HCT116 (cell line): Measurements from ENCODE around the gene GYG1. TPM values are rescaled to one million over a fixed set of nuclear protein-coding genes. Genes with fewer than 3 reads are reported as not detected.
A peak's percentile ranks its signal among the peaks of the same experiment; 100 is the strongest.

ENCODE experiments used
- ATAC-seq: fragments of 200-7000 bp; cut with Tn5 transposase; 2 replicates; pipeline ENCODE4 v1.9.1; 2020; ENCODE audit warnings: mild to moderate bottlenecking, moderate library complexity
- BruUV-seq: library from RNA; stranded (reverse); fragments of 400-500 nt; replicated peaks from 2 replicates; lab custom pipeline; 2021; lab: Mats Ljungman, UMichigan
- CTCF ChIA-PET: fragments of 300-600 bp; sonication (Branson Sonifier 250); formaldehyde crosslinking; loops from one replicate; lab custom pipeline; 2021; ENCODE audit warnings: antibody characterized with exemption; lab: Charles Lee
- POLR2A ChIA-PET: fragments of 300-600, 350-600 bp; sonication (Branson Sonifier 250); formaldehyde crosslinking; loops from one replicate; lab custom pipeline; 2021; ENCODE audit warnings: antibody characterized with exemption; lab: Charles Lee
- RAD21 ChIA-PET, 2 experiments: fragments of 300-600 bp; sonication (Branson Sonifier 250); formaldehyde crosslinking; loops; one replicate each; lab custom pipeline; 2023; ENCODE audit warnings: low total read pairs in 2 of 2; ENCODE audit not compliant: uncharacterized antibody in 2 of 2, unreplicated experiment in 2 of 2, low non-redundant PET in 1 of 2; lab: Charles Lee
- DNase-seq: peaks from one replicate; pipeline ENCODE4 v3.0.0-alpha.2; 2010; ENCODE audit warnings: low read depth, low spot score
- H2AFZ ChIP-seq: fragments of 200-600 bp; shearing (Covaris generic), sonication (generic); 2 replicates; pipeline ENCODE4 v1.6.1; 2017; ENCODE audit warnings: low read depth, mixed run types, mixed read lengths, antibody characterized with exemption, low read length; ENCODE audit not compliant: poor library complexity, severe bottlenecking
- H3K27ac ChIP-seq: 2 replicates; pipeline ENCODE4 v1.5.1; 2012; ENCODE audit warnings: low read depth, low read length
- H3K27me3 ChIP-seq: fragments of 200-600 bp; sonication (generic); 2 replicates; pipeline ENCODE4 v1.6.1; 2016; ENCODE audit warnings: mixed run types, low read length, mixed read lengths; ENCODE audit not compliant: insufficient read depth
- H3K36me3 ChIP-seq, 2 experiments: fragments of 200-500 bp in 1 of 2; fragments of 200-600 bp in 1 of 2; sonication (Bioruptor generic) in 1 of 2; sonication (generic) in 1 of 2; 2 replicates each; pipeline versions ENCODE4 v1.5.1 to v1.6.1; 2014 to 2016; ENCODE audit warnings: low read length in 2 of 2, inconsistent platforms in 1 of 2, mixed read lengths in 1 of 2, mixed run types in 1 of 2; ENCODE audit not compliant: insufficient read depth in 2 of 2, control insufficient read depth in 1 of 2
- H3K4me1 ChIP-seq, 2 experiments: fragments of 200-600 bp in 1 of 2; sonication (generic) in 1 of 2; 2 replicates each; pipeline versions ENCODE4 v1.5.1 to v1.6.1; 2012 to 2017; ENCODE audit warnings: low read length in 2 of 2, inconsistent platforms in 1 of 2, mild to moderate bottlenecking in 1 of 2, mixed read lengths in 1 of 2, mixed run types in 1 of 2, moderate library complexity in 1 of 2; ENCODE audit not compliant: insufficient read depth in 2 of 2, control insufficient read depth in 1 of 2
- H3K4me2 ChIP-seq: fragments of 200-600 bp; sonication (generic); 2 replicates; pipeline ENCODE4 v1.6.1; 2017; ENCODE audit warnings: mixed run types, low read length, mixed read lengths
- H3K4me3 ChIP-seq, 2 experiments: fragments of 200-600 bp in 1 of 2; sonication (generic) in 1 of 2; replicated peaks in 1 of 2; 2 replicates each; pipeline ENCODE4 v1.5.1; 2011 to 2016; ENCODE audit warnings: low read length in 2 of 2, control low read depth in 1 of 2, low read depth in 1 of 2, mild to moderate bottlenecking in 1 of 2, mixed read lengths in 1 of 2, mixed run types in 1 of 2
- H3K79me2 ChIP-seq: fragments of 200-600 bp; sonication (generic); 2 replicates; pipeline ENCODE4 v1.6.1; 2017; ENCODE audit warnings: mild to moderate bottlenecking, mixed run types, low read length, moderate library complexity, mixed read lengths; ENCODE audit not compliant: insufficient read depth
- H3K9ac ChIP-seq: fragments of 200-600 bp; sonication (generic); 2 replicates; pipeline ENCODE4 v1.6.1; 2016; ENCODE audit warnings: low read length, mixed read lengths
- H3K9me2 ChIP-seq: fragments of 200-600 bp; sonication (generic), shearing (Covaris generic); 2 replicates; pipeline ENCODE4 v1.6.1; 2017; ENCODE audit warnings: mixed run types, mild to moderate bottlenecking, moderate library complexity; ENCODE audit not compliant: insufficient read depth
- H3K9me3 ChIP-seq, 2 experiments: fragments of 200-500 bp in 1 of 2; fragments of 200-600 bp in 1 of 2; sonication (Bioruptor generic) in 1 of 2; sonication (generic) in 1 of 2; 2 replicates each; pipeline ENCODE4 v1.6.1; 2014 to 2017; ENCODE audit warnings: low read length in 2 of 2, mixed read lengths in 2 of 2, inconsistent platforms in 1 of 2, low read depth in 1 of 2, mild to moderate bottlenecking in 1 of 2, mixed run types in 1 of 2, moderate library complexity in 1 of 2; ENCODE audit not compliant: control insufficient read depth in 1 of 2, insufficient read depth in 1 of 2
- H4K20me1 ChIP-seq: fragments of 200-600 bp; sonication (generic), shearing (Covaris generic); 2 replicates; pipeline ENCODE4 v1.6.1; 2017; ENCODE audit warnings: mixed run types, mild to moderate bottlenecking, moderate library complexity; ENCODE audit not compliant: insufficient read depth
- CBX3 ChIP-seq: IDR thresholded peaks from 2 replicates; pipeline ENCODE4 v1.6.1; 2012; ENCODE audit warnings: low read depth
- EZH2 ChIP-seq: fragments of 200-600 bp; sonication (generic); IDR thresholded peaks from 2 replicates; pipeline ENCODE4 v1.6.1; 2017; ENCODE audit warnings: antibody characterized with exemption, mixed run types
- POLR2A ChIP-seq: IDR thresholded peaks from 2 replicates; pipeline ENCODE4 v1.7.0; 2011; ENCODE audit warnings: borderline replicate concordance; ENCODE audit not compliant: insufficient read depth, insufficient read length; ENCODE audit errors: extremely low read depth
- SP1 ChIP-seq: IDR thresholded peaks from 2 replicates; pipeline ENCODE4 v1.6.1; 2012; ENCODE audit warnings: low read depth
- SRF ChIP-seq: IDR thresholded peaks from 2 replicates; pipeline ENCODE4 v1.6.1; 2012; ENCODE audit warnings: low read depth
- ZFX ChIP-seq: fragments of 450-650 bp; IDR thresholded peaks from 2 replicates; pipeline ENCODE4 v1.6.1; 2017
- ZNF274 ChIP-seq: fragments of 200-500 bp; sonication (Bioruptor generic); IDR thresholded peaks from 2 replicates; pipeline ENCODE4 v1.6.1; 2014; ENCODE audit warnings: mild to moderate bottlenecking, low read depth, low read length, inconsistent platforms
- intact Hi-C: fragments of 100-400 bp; cut with micrococcal nuclease; formaldehyde crosslinking; loops from 2 replicates; pipeline ENCODE4 v1.10.0; 2022
- total RNA-seq: library from RNA; stranded (reverse); gene quantifications from one replicate; pipeline ENCODE4 v1.2.1, GENCODE V29; 2021; ENCODE audit not compliant: unreplicated experiment
- TF ChIP-seq, protein P1 (sequence below): IDR thresholded peaks from 2 replicates; pipeline ENCODE4 v1.6.1; 2012
- TF ChIP-seq, protein P2 (sequence below): IDR thresholded peaks from 2 replicates; pipeline ENCODE4 v1.6.1; 2012; ENCODE audit warnings: low read depth
- TF ChIP-seq, protein P3 (sequence below): IDR thresholded peaks from 2 replicates; pipeline ENCODE4 v1.6.1; 2011; ENCODE audit warnings: mild to moderate bottlenecking, low read length, moderate library complexity; ENCODE audit not compliant: insufficient replicate concordance; ENCODE audit errors: extremely low read depth

GYG1 gene
- total RNA-seq, 1 experiment from 2014 or later = 28.9 TPM

DNA sequence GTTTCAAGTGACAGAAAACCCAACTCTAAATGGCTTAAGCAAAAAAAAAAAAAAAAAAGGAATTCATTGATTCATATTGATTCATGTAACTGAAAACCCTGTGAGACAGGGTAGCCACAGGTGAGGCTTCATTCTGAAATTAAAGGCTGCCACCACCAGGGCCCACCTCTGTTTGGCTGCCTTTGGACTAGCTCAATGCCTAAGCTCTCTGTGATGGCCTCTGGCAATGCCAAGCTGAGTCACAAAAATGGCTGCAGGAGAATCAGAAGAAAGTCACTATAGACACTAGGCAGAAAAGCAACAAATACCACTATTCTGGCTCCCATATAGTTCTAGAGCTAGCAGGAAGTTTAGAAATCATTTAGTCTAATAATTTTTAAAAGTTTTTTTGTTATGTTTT, 38.2 kb upstream of the GYG1 start:
- Histone ChIP-seq H3K27ac (no peak overlapping the region), H3K4me3 (no peak overlapping the region), H3K9me3 (no peaks in the 10 kb centered on the region), H3K4me2 (no peak overlapping the region), H3K27me3 (no peaks in the 10 kb centered on the region), H3K9me2 (no peaks in the 10 kb centered on the region), H3K9ac (no peak overlapping the region), H2AFZ (no peak overlapping the region), H3K79me2 (no peaks in the 10 kb centered on the region), H4K20me1 (no peaks in the 10 kb centered on the region), H3K4me1 (peaks cover 0 to 5% of the 10 kb centered on the region in 2 experiments; a peak in 1 of 4 replicates), H3K36me3 (no peaks in the 10 kb centered on the region)
- TF ChIP-seq, protein P1, sequence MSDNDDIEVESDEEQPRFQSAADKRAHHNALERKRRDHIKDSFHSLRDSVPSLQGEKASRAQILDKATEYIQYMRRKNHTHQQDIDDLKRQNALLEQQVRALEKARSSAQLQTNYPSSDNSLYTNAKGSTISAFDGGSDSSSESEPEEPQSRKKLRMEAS = no peak
- TF ChIP-seq POLR2A (no peak), EZH2 (no peak), ZFX (no peak), ZNF274 (no peak), SRF (no peak), SP1 (no peak), CBX3 (no peak)
- TF ChIP-seq, protein P2, sequence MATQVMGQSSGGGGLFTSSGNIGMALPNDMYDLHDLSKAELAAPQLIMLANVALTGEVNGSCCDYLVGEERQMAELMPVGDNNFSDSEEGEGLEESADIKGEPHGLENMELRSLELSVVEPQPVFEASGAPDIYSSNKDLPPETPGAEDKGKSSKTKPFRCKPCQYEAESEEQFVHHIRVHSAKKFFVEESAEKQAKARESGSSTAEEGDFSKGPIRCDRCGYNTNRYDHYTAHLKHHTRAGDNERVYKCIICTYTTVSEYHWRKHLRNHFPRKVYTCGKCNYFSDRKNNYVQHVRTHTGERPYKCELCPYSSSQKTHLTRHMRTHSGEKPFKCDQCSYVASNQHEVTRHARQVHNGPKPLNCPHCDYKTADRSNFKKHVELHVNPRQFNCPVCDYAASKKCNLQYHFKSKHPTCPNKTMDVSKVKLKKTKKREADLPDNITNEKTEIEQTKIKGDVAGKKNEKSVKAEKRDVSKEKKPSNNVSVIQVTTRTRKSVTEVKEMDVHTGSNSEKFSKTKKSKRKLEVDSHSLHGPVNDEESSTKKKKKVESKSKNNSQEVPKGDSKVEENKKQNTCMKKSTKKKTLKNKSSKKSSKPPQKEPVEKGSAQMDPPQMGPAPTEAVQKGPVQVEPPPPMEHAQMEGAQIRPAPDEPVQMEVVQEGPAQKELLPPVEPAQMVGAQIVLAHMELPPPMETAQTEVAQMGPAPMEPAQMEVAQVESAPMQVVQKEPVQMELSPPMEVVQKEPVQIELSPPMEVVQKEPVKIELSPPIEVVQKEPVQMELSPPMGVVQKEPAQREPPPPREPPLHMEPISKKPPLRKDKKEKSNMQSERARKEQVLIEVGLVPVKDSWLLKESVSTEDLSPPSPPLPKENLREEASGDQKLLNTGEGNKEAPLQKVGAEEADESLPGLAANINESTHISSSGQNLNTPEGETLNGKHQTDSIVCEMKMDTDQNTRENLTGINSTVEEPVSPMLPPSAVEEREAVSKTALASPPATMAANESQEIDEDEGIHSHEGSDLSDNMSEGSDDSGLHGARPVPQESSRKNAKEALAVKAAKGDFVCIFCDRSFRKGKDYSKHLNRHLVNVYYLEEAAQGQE = no peak
- TF ChIP-seq, protein P3, sequence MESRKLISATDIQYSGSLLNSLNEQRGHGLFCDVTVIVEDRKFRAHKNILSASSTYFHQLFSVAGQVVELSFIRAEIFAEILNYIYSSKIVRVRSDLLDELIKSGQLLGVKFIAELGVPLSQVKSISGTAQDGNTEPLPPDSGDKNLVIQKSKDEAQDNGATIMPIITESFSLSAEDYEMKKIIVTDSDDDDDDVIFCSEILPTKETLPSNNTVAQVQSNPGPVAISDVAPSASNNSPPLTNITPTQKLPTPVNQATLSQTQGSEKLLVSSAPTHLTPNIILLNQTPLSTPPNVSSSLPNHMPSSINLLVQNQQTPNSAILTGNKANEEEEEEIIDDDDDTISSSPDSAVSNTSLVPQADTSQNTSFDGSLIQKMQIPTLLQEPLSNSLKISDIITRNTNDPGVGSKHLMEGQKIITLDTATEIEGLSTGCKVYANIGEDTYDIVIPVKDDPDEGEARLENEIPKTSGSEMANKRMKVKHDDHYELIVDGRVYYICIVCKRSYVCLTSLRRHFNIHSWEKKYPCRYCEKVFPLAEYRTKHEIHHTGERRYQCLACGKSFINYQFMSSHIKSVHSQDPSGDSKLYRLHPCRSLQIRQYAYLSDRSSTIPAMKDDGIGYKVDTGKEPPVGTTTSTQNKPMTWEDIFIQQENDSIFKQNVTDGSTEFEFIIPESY = no peak
- DNase-seq (no peak), ATAC-seq (peak; percentile 46; the same call in 1 of the 2 replicates)
- no TSS peak for BruUV-seq
- CTCF ChIA-PET = interaction anchor here (0.9 to 2.1 kb wide), 2 partner anchors 9 to 528 kb away, joined by 3 to 8 read pairs; no protein-coding TSS in a partner anchor
- POLR2A ChIA-PET = no interaction called here
- intact Hi-C loops = no loop called here
- RAD21 ChIA-PET = no interaction called here
